Measurements from ENCODE around the gene PARP16. TPM values are rescaled to one million over a fixed set of nuclear protein-coding genes. Genes with fewer than 3 reads are reported as not detected.

The PARP16 gene
- total RNA-seq, 1 donor from 2014 or later = 2.1 TPM

GRCh38 chr15:65258375-65259262 is 28.1 kb downstream of the PARP16 start:
- Histone ChIP-seq H3K27me3 (ENCODE audit: control insufficient read depth, insufficient read depth, low read length) (no peaks in the 10 kb centered on the region), H3K36me3 (ENCODE audit: control insufficient read depth, insufficient read depth, low read length) (peaks cover 2% of the 10 kb centered on the region), H3K4me3 (ENCODE audit: low read depth, low read length) (no peak overlapping the region)
- no peak for FAIRE-seq
- DNase-seq (ENCODE audit: low read depth) = no peak
- no peak for TF ChIP-seq CTCF (IDR thresholded peaks at IDR 0.05; ENCODE audit: insufficient read depth, low read length, severe bottlenecking)

- FAIRE-seq (no peak), DNase-seq (ENCODE audit: low read depth) (no peak)
- Histone ChIP-seq H3K36me3 (ENCODE audit: control insufficient read depth, insufficient read depth, low read length) (no peaks in the 10 kb centered on the region), H3K27me3 (ENCODE audit: control insufficient read depth, insufficient read depth, low read length) (no peaks in the 10 kb centered on the region), H3K4me3 (ENCODE audit: low read depth, low read length) (no peak overlapping the region)
- no peak for TF ChIP-seq CTCF (IDR thresholded peaks at IDR 0.05; ENCODE audit: insufficient read depth, low read length, severe bottlenecking)
Measured at GRCh38 chr15:65255486-65256140, 31.1 kb downstream of the PARP16 start.

- DNase-seq (ENCODE audit: low read depth) = no peak
- no peak for FAIRE-seq
Measured at GRCh38 chr15:65254758-65255157, 31.9 kb downstream of the PARP16 start.

GRCh38 chr15:65254356-65254755 is 32.3 kb downstream of the PARP16 start:
- no peaks in the 10 kb centered on the region for H3K27me3 ChIP-seq (ENCODE audit: control insufficient read depth, insufficient read depth, low read length)
- no peak overlapping the region for H3K4me3 ChIP-seq (ENCODE audit: low read depth, low read length)
- no peaks in the 10 kb centered on the region for H3K36me3 ChIP-seq (ENCODE audit: control insufficient read depth, insufficient read depth, low read length)
- FAIRE-seq = no peak
- DNase-seq (ENCODE audit: low read depth) = no peak
- TF ChIP-seq CTCF (IDR thresholded peaks at IDR 0.05; ENCODE audit: insufficient read depth, low read length, severe bottlenecking) = no peak

More at GRCh38 chr15:65254758-65255157, 31.9 kb downstream of the PARP16 start:
- TF ChIP-seq CTCF (IDR thresholded peaks at IDR 0.05; ENCODE audit: insufficient read depth, low read length, severe bottlenecking) = no peak
- no peak overlapping the region for H3K4me3 ChIP-seq (ENCODE audit: low read depth, low read length)
- H3K27me3 ChIP-seq (ENCODE audit: control insufficient read depth, insufficient read depth, low read length) = no peaks in the 10 kb centered on the region
- H3K36me3 ChIP-seq (ENCODE audit: control insufficient read depth, insufficient read depth, low read length) = no peaks in the 10 kb centered on the region

GRCh38 chr15:65249641-65250040 is 37.0 kb downstream of the PARP16 start:
- H3K4me3 ChIP-seq (ENCODE audit: low read depth, low read length) = no peak overlapping the region
- H3K36me3 ChIP-seq (ENCODE audit: control insufficient read depth, insufficient read depth, low read length) = no peaks in the 10 kb centered on the region
- no peaks in the 10 kb centered on the region for H3K27me3 ChIP-seq (ENCODE audit: control insufficient read depth, insufficient read depth, low read length)
- FAIRE-seq = no peak
- DNase-seq (ENCODE audit: low read depth) = peak; percentile 15
- no peak for TF ChIP-seq CTCF (IDR thresholded peaks at IDR 0.05; ENCODE audit: insufficient read depth, low read length, severe bottlenecking)
